GM12864 (cell line): ENCODE results near the gene SPATS2L.
A peak's percentile ranks its signal among the peaks of the same experiment; 100 is the strongest.

Experiments
- DNase-seq: peaks from one replicate; pipeline ENCODE4 v3.0.0-alpha.2; 2011; ENCODE audit warnings: low read depth
- H3K4me3 ChIP-seq: 2 replicates; pipeline ENCODE4 v1.5.1; 2011; ENCODE audit warnings: mild to moderate bottlenecking, low read depth, low read length, control low read depth
- TF ChIP-seq, protein P1 (sequence below): IDR thresholded peaks from 2 replicates; pipeline ENCODE4 v1.5.1; 2011; ENCODE audit warnings: low read depth, mild to moderate bottlenecking, moderate library complexity, low read length, control low read depth, inconsistent platforms; ENCODE audit errors: missing control alignments

Gene SPATS2L

DNA sequence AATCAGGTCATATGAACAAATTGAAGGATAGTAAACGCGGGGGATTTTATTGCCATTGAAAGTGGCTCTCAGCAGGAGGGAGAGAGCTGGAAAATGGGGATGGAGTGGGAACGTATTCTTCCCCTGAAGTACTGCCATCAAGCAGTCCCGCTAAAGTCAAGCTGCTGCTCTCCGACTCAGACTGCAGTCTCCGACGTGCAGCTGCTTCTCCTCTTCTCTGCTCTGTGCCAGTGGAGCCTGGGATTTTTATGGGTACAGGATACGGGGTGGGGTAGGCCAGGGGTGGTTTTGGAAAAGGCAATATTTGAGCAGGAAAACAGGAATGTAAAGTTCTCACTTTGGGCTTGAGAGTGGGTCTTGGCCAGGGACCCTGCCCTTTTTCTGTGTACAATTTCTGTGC is 170.3 kb downstream of the SPATS2L start:
- TF ChIP-seq, protein P1, sequence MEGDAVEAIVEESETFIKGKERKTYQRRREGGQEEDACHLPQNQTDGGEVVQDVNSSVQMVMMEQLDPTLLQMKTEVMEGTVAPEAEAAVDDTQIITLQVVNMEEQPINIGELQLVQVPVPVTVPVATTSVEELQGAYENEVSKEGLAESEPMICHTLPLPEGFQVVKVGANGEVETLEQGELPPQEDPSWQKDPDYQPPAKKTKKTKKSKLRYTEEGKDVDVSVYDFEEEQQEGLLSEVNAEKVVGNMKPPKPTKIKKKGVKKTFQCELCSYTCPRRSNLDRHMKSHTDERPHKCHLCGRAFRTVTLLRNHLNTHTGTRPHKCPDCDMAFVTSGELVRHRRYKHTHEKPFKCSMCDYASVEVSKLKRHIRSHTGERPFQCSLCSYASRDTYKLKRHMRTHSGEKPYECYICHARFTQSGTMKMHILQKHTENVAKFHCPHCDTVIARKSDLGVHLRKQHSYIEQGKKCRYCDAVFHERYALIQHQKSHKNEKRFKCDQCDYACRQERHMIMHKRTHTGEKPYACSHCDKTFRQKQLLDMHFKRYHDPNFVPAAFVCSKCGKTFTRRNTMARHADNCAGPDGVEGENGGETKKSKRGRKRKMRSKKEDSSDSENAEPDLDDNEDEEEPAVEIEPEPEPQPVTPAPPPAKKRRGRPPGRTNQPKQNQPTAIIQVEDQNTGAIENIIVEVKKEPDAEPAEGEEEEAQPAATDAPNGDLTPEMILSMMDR = no peak
- DNase-seq = no peak
- no peak overlapping the region for H3K4me3 ChIP-seq

DNA sequence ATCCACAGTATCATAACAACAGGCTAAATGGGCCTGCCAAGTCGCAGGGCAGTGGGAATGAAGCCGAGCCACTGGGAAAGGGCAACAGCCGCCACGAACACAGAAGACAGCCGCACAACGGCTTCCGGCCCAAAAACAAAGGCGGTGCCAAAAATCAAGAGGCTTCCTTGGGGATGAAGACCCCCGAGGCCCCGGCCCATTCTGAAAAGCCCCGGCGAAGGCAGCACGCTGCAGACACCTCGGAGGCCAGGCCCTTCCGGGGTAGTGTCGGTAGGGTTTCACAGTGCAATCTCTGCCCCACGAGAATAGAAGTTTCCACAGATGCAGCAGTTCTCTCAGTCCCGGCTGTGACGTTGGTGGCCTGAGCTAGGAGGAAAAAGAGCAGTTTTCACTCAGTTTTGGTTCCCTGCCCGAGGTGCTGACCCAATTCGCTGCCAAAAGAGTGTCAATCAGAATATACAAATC is 171.2 kb downstream of the SPATS2L start:
- TF ChIP-seq, protein P1 = no peak
- no peak for DNase-seq
- no peak overlapping the region for H3K4me3 ChIP-seq

DNA sequence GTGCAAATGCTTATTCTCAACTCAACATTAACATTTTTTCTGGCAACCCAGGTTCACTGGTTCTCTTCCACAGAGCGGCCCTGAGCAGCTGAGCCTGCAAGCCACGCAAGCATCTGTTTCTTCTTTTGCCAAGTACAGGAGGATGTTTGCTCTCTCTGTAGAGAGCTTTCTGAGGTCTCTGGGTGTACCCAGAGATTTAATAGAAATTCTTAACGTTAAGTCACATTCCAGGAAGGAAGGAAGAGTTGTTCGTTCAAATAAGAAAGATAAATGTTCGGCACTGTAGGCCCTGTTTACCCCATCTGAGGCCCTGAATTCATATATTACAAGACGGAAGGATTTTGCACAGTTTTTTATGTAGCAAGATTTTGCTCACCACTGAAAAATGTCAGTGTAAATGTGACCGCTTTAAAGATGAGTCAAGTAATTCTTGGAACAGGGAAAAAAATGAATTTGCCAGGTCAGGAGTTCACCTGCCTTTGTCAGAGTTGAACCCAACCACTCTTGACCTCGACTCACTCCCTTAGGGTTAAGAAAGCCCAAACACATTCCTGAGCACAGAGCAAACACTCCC is 173.3 kb downstream of the SPATS2L start:
- no peak for DNase-seq
- no peak overlapping the region for H3K4me3 ChIP-seq
- TF ChIP-seq, protein P1 = no peak

DNA sequence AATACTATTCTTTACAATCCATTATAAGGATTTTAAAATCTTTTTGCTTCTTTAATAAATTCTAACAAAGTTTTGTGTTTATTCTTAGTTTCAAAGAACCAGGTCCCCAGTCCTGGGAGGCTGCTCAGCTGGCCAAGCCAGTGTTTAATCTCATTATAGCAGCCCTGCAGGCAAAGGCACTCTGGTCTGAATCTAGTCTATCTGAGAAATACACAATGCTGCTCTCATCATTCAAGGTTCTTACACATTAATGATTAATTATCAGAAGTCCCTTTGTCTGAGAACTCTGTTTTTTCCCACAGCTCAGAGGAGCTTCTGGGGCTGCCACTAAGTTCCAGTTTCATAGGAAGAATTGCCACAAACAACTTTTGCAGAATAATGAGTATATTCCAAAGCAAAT is 175.7 kb downstream of the SPATS2L start:
- no peak for DNase-seq
- TF ChIP-seq, protein P1 = no peak
- H3K4me3 ChIP-seq = no peak overlapping the region

DNA sequence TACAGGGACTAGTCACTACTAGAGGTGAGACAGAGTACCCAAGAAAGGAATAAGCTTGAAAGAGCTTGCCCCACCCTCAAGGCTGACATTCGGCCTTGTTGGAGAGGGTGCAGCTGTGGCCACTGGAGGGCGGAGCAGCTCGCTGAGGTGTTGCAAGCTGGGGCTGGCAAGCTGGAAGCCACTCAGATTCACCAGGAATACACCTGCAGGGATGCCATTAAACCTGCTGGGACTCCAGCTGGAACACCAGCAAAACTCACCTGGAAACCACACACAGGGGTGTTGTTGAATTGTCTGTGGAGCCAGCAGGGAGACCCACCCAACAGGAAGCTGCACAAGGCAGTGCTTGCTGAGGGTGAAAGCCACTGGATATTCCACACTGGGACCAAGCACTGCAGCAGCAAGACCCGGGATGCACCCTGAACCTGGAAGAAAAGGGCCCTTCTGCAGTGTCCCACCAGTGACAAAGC is 177.3 kb downstream of the SPATS2L start:
- TF ChIP-seq, protein P1 = peak; percentile 80
- no peak for DNase-seq
- no peak overlapping the region for H3K4me3 ChIP-seq

GRCh38 chr2:200484934-200485333 is 178.4 kb downstream of the SPATS2L start:
- no peak overlapping the region for H3K4me3 ChIP-seq
- TF ChIP-seq, protein P1 = no peak
- DNase-seq = no peak

DNA sequence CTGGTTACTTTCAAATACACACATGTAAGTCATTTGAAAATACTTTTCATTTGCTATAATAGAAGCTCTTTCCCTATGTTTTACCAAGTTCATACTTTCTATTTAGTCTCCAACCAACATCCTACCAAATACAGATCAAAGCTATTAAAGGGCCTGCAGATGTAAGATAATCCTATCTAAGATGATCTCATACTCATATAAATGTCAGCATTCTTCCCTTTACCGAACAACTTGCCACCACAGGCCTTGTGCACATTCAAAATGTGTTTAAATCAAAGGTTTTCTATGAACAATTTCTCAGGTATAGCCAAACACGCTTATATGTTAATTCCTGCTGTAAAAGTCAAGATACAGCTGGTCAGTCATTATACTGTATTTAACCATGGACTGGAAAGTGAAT is 180.0 kb downstream of the SPATS2L start:
- H3K4me3 ChIP-seq = no peak overlapping the region
- TF ChIP-seq, protein P1 = no peak
- no peak for DNase-seq
